ENCODE measurements around the gene PGF. TPM values are rescaled to one million over a fixed set of nuclear protein-coding genes. Genes with fewer than 3 reads are reported as not detected.

PGF gene
- total and polyA plus RNA-seq, 2 of the 13 experiments (the other 11 are each of a cell fraction or from before 2014, with no cell fraction given) = 10.7 to 27.5 TPM

DNA sequence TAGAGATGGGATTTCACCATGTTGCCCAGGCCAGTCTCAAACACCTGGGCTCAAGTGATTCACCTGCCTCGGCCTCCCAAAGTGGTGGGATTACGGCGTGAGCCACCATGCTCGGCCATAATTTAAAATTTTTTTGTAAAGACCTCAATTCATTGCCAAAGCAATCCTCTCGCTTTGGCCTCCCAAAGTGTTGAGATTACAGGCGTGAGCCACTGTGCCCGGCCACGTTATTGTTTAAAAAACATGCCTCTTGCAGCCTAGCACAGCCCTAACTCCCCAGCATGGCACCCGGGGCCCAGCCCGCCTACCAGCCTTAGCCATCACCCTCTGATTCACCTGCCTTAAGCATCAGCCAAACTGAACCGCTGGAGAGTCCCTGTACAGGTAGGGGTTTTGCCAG lies 19.2 kb downstream of the PGF start:
- no peaks in the 10 kb centered on the region for H3K9me3 ChIP-seq (ENCODE audit: low read length)
- no peak overlapping the region for H2AFZ ChIP-seq (ENCODE audit: low read length)
- no peak for DNase-seq (ENCODE audit: low spot score)
- BruUV-seq (replicated peaks) = no TSS peak
- no peak overlapping the region for H3K9ac ChIP-seq (ENCODE audit: insufficient read depth, low read depth, low read length)
- H4K20me1 ChIP-seq (ENCODE audit: insufficient read depth, low read length) = no peaks in the 10 kb centered on the region
- in situ Hi-C loops (cut with HindIII; ENCODE audit: extremely low pct_ligation_motif_present, low pct_unique_long_range_greater_than_20kb) = no loop called here
- intact Hi-C loops (cut with micrococcal nuclease; ENCODE audit: unreplicated experiment) = no loop called here
- 0 out of 5 replicates have a peak, but pooled peaks cover 0 to 1% of the 10 kb centered on the region in 2 experiments for H3K36me3 ChIP-seq (replicated peaks in 1 of 2; ENCODE audit: control insufficient read depth in 1 of 2, insufficient read depth in 2 of 2, low read length in 2 of 2)
- ChIA-PET CTCF (ENCODE audit: low intra/inter-chr PET ratio, low total read pairs) (no interaction called here), POLR2A (interaction anchor here (1.7 to 2.4 kb wide), 2 partner anchors 9 to 13 kb away, joined by 9 read pairs; partner anchors contain the start of gene RPS6KL1)
- no peak for ATAC-seq
- 61% methylated on average over 9 of the region's 11 CpGs for WGBS (ENCODE audit: low lambda C conversion rate)
- no peak overlapping the region for H3K4me3 ChIP-seq (replicated peaks in 1 of 3; ENCODE audit: insufficient read depth in 1 of 3, low read depth in 2 of 3, low read length in 3 of 3)
- FAIRE-seq = no peak
- H3K27me3 ChIP-seq (ENCODE audit: control insufficient read depth in 1 of 2, insufficient read depth in 2 of 2, low read length in 2 of 2) = no peaks in the 10 kb centered on the region; a peak in 2 of 5 replicates
- TF ChIP-seq TRIM24 (CRISPR knock-in tag; IDR thresholded peaks at IDR 0.05) = no peak
- TF ChIP-seq RARA (CRISPR knock-in tag; IDR thresholded peaks at IDR 0.05) = no peak
- TF ChIP-seq SP5 (CRISPR knock-in tag; IDR thresholded peaks at IDR 0.05; ENCODE audit: borderline replicate concordance, low read depth) = no peak
- TF ChIP-seq, protein P1, sequence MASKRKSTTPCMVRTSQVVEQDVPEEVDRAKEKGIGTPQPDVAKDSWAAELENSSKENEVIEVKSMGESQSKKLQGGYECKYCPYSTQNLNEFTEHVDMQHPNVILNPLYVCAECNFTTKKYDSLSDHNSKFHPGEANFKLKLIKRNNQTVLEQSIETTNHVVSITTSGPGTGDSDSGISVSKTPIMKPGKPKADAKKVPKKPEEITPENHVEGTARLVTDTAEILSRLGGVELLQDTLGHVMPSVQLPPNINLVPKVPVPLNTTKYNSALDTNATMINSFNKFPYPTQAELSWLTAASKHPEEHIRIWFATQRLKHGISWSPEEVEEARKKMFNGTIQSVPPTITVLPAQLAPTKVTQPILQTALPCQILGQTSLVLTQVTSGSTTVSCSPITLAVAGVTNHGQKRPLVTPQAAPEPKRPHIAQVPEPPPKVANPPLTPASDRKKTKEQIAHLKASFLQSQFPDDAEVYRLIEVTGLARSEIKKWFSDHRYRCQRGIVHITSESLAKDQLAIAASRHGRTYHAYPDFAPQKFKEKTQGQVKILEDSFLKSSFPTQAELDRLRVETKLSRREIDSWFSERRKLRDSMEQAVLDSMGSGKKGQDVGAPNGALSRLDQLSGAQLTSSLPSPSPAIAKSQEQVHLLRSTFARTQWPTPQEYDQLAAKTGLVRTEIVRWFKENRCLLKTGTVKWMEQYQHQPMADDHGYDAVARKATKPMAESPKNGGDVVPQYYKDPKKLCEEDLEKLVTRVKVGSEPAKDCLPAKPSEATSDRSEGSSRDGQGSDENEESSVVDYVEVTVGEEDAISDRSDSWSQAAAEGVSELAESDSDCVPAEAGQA (IDR thresholded peaks at IDR 0.05; ENCODE audit: low read depth) = no peak
- TF ChIP-seq, protein P1 (CRISPR knock-in tag; IDR thresholded peaks at IDR 0.05; ENCODE audit: borderline replicate concordance) = no peak
- no peak for TF ChIP-seq SOX13 (IDR thresholded peaks at IDR 0.05)
- TF ChIP-seq SOX13 (CRISPR knock-in tag; conservative IDR thresholded peaks at IDR 0.05 in 1 of 2, IDR thresholded peaks at IDR 0.05 in 1 of 2) = no peak
- no peak for TF ChIP-seq WIZ (CRISPR knock-in tag; IDR thresholded peaks at IDR 0.05)
- TF ChIP-seq CHCHD3 (CRISPR knock-in tag; IDR thresholded peaks at IDR 0.05) = no peak
- H3K4me1 ChIP-seq (ENCODE audit: insufficient read depth, low read length) = peaks cover 49% of the 10 kb centered on the region
- no peak overlapping the region for H3K27ac ChIP-seq (ENCODE audit: extremely low read length, insufficient read depth, low read length)
- no peak overlapping the region for H3K4me2 ChIP-seq (ENCODE audit: low read depth, low read length)
- no peaks in the 10 kb centered on the region for H3K79me2 ChIP-seq (ENCODE audit: insufficient read depth, low read length)
